Endothelial cell (in vitro differentiated cells): Measurements from ENCODE around the gene SETD2. TPM values are rescaled to one million over a fixed set of nuclear protein-coding genes. Genes with fewer than 3 reads are reported as not detected.
A peak's percentile ranks its signal among the peaks of the same experiment; 100 is the strongest.

ENCODE experiments used
- DNase-seq: peaks from one replicate; pipeline ENCODE4 v3.0.0; 2021; ENCODE audit warnings: low spot score
- H3K27ac Mint-ChIP-seq: one replicate; pipeline ENCODE4 v1.8.0; 2021; ENCODE audit warnings: mixed read lengths, inconsistent platforms; ENCODE audit not compliant: unreplicated experiment
- H3K27me3 Mint-ChIP-seq: one replicate; pipeline ENCODE4 v1.8.0; 2021; ENCODE audit warnings: mild to moderate bottlenecking, moderate library complexity, mixed read lengths, inconsistent platforms; ENCODE audit not compliant: unreplicated experiment
- H3K36me3 Mint-ChIP-seq: one replicate; pipeline ENCODE4 v1.8.0; 2021; ENCODE audit warnings: mild to moderate bottlenecking, low read depth, mixed read lengths, inconsistent platforms; ENCODE audit not compliant: unreplicated experiment
- H3K4me1 Mint-ChIP-seq: one replicate; pipeline ENCODE4 v1.8.0; 2021; ENCODE audit warnings: mild to moderate bottlenecking, mixed read lengths, inconsistent platforms; ENCODE audit not compliant: unreplicated experiment
- H3K4me3 Mint-ChIP-seq: one replicate; pipeline ENCODE4 v1.8.0; 2021; ENCODE audit warnings: mild to moderate bottlenecking, mixed read lengths, inconsistent platforms; ENCODE audit not compliant: unreplicated experiment
- H3K9me3 Mint-ChIP-seq: one replicate; pipeline ENCODE4 v1.8.0; 2021; ENCODE audit warnings: mixed read lengths, inconsistent platforms; ENCODE audit not compliant: unreplicated experiment
- CTCF ChIP-seq: fragments of 200-600 bp; sonication (generic); IDR thresholded peaks from one replicate; pipeline ENCODE4 v1.5.0; 2021; ENCODE audit warnings: antibody characterized with exemption; ENCODE audit not compliant: unreplicated experiment
- total RNA-seq: library from RNA; stranded (reverse); fragmentation: NEBNext Ultra II Directional; extraction: Animal tissue kit (Norgen Biotek cat#: 25700); gene quantifications from one replicate; pipeline ENCODE4 v1.2.1, GENCODE V29; 2021; ENCODE audit not compliant: unreplicated experiment

SETD2 gene
- total RNA-seq, 1 donor from 2014 or later = 51.4 TPM

- H3K27me3 Mint-ChIP-seq = peaks cover 2% of the 10 kb centered on the region
- no peak for DNase-seq
- no peaks in the 10 kb centered on the region for H3K4me1 Mint-ChIP-seq
- no peak for TF ChIP-seq CTCF
- peak overlapping the region; percentile 61 for H3K4me3 Mint-ChIP-seq
- peaks cover 18% of the 10 kb centered on the region for H3K36me3 Mint-ChIP-seq
- H3K9me3 Mint-ChIP-seq = no peaks in the 10 kb centered on the region
- H3K27ac Mint-ChIP-seq = no peak overlapping the region
These were observed 146.9 kb downstream of the SETD2 start for GRCh38 chr3:47016934-47017435.

- Mint-ChIP-seq H3K27me3 (peaks cover 2% of the 10 kb centered on the region), H3K4me3 (no peak overlapping the region), H3K4me1 (no peaks in the 10 kb centered on the region), H3K36me3 (peaks cover 25% of the 10 kb centered on the region), H3K27ac (no peak overlapping the region), H3K9me3 (no peaks in the 10 kb centered on the region)
- no peak for DNase-seq
- TF ChIP-seq CTCF = no peak
These were observed 147.6 kb downstream of the SETD2 start for GRCh38 chr3:47016086-47016933.

DNA sequence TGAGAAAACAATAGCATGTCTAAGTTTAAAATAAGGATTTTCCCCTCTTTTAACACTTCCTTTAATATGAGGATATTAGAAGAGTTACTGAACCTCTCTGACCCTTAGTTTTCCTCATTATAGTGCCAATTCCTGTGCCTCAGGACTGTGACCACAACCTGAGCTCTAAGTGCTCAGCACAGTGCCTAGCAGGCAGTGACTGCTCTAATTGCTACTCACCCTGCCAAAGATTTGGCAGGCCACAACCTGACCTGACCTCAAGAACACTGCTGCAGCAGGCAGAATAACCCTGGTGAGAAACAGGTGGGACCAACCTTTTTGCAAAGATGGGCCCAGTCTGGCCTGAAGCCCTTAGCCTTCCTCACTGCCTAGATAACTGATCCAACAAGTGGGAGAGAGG is 148.8 kb downstream of the SETD2 start:
- Mint-ChIP-seq H3K4me3 (no peak overlapping the region), H3K27me3 (peaks cover 3% of the 10 kb centered on the region), H3K27ac (no peak overlapping the region), H3K4me1 (peaks cover 1% of the 10 kb centered on the region), H3K9me3 (no peaks in the 10 kb centered on the region), H3K36me3 (peaks cover 25% of the 10 kb centered on the region)
- DNase-seq = no peak
- no peak for TF ChIP-seq CTCF

- H3K4me1 Mint-ChIP-seq = peaks cover 3% of the 10 kb centered on the region
- no peak for TF ChIP-seq CTCF
- H3K27ac Mint-ChIP-seq = no peak overlapping the region
- peaks cover 3% of the 10 kb centered on the region for H3K27me3 Mint-ChIP-seq
- no peak overlapping the region for H3K4me3 Mint-ChIP-seq
- DNase-seq = no peak
- H3K9me3 Mint-ChIP-seq = no peaks in the 10 kb centered on the region
- peaks cover 22% of the 10 kb centered on the region for H3K36me3 Mint-ChIP-seq
These were observed 149.9 kb downstream of the SETD2 start for GRCh38 chr3:47014036-47014435.

- no peaks in the 10 kb centered on the region for H3K9me3 Mint-ChIP-seq
- TF ChIP-seq CTCF = no peak
- H3K4me3 Mint-ChIP-seq = no peak overlapping the region
- H3K27ac Mint-ChIP-seq = no peak overlapping the region
- H3K4me1 Mint-ChIP-seq = peaks cover 3% of the 10 kb centered on the region
- H3K27me3 Mint-ChIP-seq = peaks cover 3% of the 10 kb centered on the region
- peaks cover 17% of the 10 kb centered on the region for H3K36me3 Mint-ChIP-seq
- DNase-seq = no peak
These were observed 150.7 kb downstream of the SETD2 start for GRCh38 chr3:47013231-47013630.
